SK-N-MC (cell line): Measurements from ENCODE around the gene FETUB.

Experiments used
- EZH2 ChIP-seq: fragments of 200-600 bp; sonication (generic); IDR thresholded peaks from one replicate; pipeline ENCODE4 v1.6.1; 2017; ENCODE audit warnings: antibody characterized with exemption
- FOXP2 ChIP-seq: optimal IDR thresholded peaks from 2 replicates; pipeline ENCODE3; 2011; ENCODE audit warnings: mild to moderate bottlenecking, moderate library complexity; ENCODE audit not compliant: insufficient read depth; ENCODE audit errors: extremely low read length, control extremely low read depth
- POLR2AphosphoS5 ChIP-seq: IDR thresholded peaks from 2 replicates; pipeline ENCODE4 v1.6.1; 2012; ENCODE audit warnings: mild to moderate bottlenecking, low read depth, low read length, borderline replicate concordance

DNA sequence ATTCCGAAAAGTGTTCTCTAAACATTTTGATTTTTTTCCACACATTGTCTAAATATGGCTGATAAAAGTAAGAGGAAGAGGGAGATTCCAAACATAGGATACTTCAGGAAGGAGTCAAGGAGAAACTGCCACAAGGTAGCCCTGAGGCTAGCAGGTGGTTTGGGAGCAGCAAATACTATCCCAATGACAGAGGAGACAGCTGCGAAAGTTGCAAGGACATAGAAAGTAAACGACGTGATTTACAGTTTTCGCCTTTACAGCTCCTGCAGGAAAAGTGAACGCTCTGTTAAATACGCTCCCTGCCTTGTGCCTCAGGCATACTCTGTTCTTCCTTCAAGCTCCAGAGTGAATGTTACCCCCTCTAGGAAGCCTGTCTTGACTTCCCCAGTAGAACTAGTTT lies 3.7 kb upstream of the FETUB start:
- TF ChIP-seq EZH2, result no peak
- no peak for TF ChIP-seq POLR2AphosphoS5
- TF ChIP-seq FOXP2, result no peak
